Central memory CD8-positive, alpha-beta T cell (primary cell): ENCODE measurements around the gene VKORC1L1.
"Not testable (repeated sequence)": the region's sequence is repeated elsewhere in the genome, so short reads cannot be mapped to it uniquely, and the experiment has no call there.

Experiments used
- ATAC-seq: fragments of 150-1000 bp; cut with Tn5 transposase; replicated peaks from 2 replicates; pipeline ENCODE4 v1.10.0; 2022; ENCODE audit warnings: mild to moderate bottlenecking, moderate FRiP score, moderate number of reproducible peaks; ENCODE audit not compliant: poor library complexity, severe bottlenecking; ENCODE audit errors: extremely low read depth
- DNase-seq, 2 donors: peaks; one replicate each; pipeline ENCODE4 v3.0.0; 2021; ENCODE audit warnings: low spot score in 2 of 2
- H3K27ac Mint-ChIP-seq: one replicate; pipeline ENCODE4 v1.8.0; 2022; ENCODE audit warnings: low read depth, mild to moderate bottlenecking, moderate library complexity, mixed read lengths
- H3K27me3 Mint-ChIP-seq: one replicate; pipeline ENCODE4 v1.8.0; 2022; ENCODE audit warnings: mixed read lengths
- H3K36me3 Mint-ChIP-seq: one replicate; pipeline ENCODE4 v1.8.0; 2022; ENCODE audit warnings: mild to moderate bottlenecking, moderate library complexity, mixed read lengths; ENCODE audit not compliant: insufficient read depth
- H3K4me1 Mint-ChIP-seq: one replicate; pipeline ENCODE4 v1.8.0; 2022; ENCODE audit warnings: mixed read lengths
- H3K4me3 Mint-ChIP-seq: one replicate; pipeline ENCODE4 v1.8.0; 2022; ENCODE audit warnings: mild to moderate bottlenecking, moderate library complexity, mixed read lengths
- H3K9me3 Mint-ChIP-seq: one replicate; pipeline ENCODE4 v1.8.0; 2022; ENCODE audit warnings: mixed read lengths

Gene VKORC1L1

DNA sequence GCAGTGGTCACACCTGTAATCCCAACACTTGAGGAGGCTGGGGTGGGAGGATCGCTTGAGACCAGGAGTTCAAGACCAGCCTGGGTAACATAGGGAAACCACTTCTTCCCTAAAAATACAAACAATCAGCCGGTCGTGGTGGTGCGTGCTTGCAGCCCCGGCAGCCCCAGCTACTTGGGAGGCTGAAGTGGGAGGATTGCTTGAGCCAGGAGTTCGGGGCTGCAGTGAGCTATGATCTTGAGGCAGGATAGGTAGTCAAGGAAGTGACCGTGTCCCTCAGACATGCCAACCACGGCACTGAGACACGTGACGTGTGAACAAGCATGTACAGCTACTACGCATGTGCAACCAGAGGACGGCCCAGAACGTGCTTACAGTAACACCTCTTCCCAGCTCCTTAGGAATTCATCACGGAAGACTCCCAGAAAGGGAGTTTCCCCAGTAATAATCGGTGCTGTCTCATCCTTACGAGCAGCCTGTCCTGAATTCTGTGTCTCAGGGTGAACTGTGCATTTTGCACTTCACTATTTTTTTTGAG is 103.9 kb downstream of the VKORC1L1 start:
- H3K9me3 Mint-ChIP-seq = no peaks in the 10 kb centered on the region
- no peaks in the 10 kb centered on the region for H3K27me3 Mint-ChIP-seq
- no peak overlapping the region for H3K4me3 Mint-ChIP-seq
- no peak overlapping the region for H3K27ac Mint-ChIP-seq
- ATAC-seq = no peak
- DNase-seq = no peak
- H3K36me3 Mint-ChIP-seq = peaks cover 44% of the 10 kb centered on the region
- peaks cover 8% of the 10 kb centered on the region for H3K4me1 Mint-ChIP-seq

DNA sequence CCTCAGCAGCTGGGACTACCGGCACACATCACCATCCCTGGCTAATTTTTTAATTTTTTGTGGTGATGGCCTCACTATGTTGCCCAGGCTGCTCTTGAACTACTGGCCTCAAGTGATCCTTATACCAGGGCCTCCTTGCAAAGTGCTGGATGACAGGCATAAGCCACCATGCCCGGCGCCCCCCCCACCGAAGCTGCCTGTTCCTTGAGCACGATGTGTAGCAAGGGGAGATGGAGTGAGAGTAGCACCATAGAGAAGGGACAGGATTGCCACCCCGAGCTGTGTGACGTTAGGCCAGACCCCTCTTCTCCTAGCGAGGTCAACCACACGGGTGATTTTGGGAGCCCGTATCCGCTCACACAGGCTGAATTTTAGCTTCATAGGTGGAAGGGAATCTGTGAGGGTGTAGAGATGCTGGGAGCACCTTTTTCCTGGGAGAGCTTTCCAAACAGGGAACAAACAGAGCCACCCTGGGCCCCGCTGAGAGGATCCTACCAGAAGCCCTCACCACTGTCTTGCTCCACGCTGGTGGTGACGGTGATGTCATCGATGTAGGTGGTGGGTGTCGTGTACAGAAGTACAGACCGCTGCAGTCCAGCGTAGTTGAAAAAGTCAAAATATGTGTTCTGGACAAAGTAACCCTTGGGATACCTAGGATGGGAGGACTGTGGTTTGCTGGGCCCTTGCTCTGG is 106.2 kb downstream of the VKORC1L1 start:
- Mint-ChIP-seq H3K27ac (peak overlapping the region; percentile 53), H3K27me3 (no peaks in the 10 kb centered on the region), H3K4me1 (peaks cover 8% of the 10 kb centered on the region), H3K36me3 (peaks cover 32% of the 10 kb centered on the region), H3K9me3 (no peaks in the 10 kb centered on the region), H3K4me3 (peak overlapping the region; percentile 13)
- DNase-seq (no peak), ATAC-seq (no peak)

DNA sequence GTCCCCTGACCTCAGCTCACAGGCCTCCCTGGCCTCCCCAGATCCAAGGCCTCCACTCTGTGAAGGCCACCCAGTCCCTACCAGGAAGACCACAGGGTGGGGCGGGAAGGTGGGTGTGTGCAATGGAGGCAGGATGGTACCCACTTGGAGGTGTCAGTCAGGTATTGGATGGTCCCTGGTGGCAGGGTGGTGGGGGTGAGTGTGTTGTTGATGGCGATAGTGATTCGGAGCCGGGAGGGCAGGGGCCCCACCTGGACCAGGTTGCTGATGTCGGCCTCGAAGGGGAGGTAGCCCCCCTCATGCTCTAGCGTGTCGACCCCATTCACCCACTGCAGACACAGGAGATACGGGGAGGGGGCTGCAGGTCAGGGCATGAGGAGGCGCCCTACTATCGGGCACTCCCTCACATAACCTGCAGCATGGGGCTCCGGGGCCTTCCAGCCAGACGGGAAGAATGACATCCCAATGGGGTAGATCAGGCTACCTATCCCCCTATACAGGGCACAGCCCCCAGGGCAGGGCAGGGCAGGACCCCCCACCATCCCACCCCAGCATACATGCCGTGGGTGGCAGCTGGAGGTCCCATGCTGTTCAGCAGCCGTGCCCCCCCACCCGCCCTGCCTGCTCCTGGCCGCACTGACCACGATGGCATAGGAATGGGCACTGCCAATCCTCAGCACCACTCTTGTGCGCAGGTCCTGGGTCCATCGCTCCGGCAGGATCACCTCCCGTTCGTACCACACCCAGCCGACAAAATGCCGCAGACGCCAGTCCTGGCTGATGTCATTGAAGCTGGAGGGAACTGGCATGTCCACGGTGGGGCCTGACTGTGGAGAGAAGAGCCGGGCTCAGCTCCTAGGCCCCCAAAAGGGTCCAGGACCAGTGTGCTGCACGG is 107.0 kb downstream of the VKORC1L1 start:
- peaks cover 8% of the 10 kb centered on the region for H3K4me1 Mint-ChIP-seq
- peaks cover 25% of the 10 kb centered on the region for H3K36me3 Mint-ChIP-seq
- no peak for DNase-seq
- H3K27ac Mint-ChIP-seq = peak overlapping the region; percentile 94
- H3K9me3 Mint-ChIP-seq = no peaks in the 10 kb centered on the region
- H3K4me3 Mint-ChIP-seq = peak overlapping the region; percentile 78
- no peaks in the 10 kb centered on the region for H3K27me3 Mint-ChIP-seq
- no peak for ATAC-seq

DNA sequence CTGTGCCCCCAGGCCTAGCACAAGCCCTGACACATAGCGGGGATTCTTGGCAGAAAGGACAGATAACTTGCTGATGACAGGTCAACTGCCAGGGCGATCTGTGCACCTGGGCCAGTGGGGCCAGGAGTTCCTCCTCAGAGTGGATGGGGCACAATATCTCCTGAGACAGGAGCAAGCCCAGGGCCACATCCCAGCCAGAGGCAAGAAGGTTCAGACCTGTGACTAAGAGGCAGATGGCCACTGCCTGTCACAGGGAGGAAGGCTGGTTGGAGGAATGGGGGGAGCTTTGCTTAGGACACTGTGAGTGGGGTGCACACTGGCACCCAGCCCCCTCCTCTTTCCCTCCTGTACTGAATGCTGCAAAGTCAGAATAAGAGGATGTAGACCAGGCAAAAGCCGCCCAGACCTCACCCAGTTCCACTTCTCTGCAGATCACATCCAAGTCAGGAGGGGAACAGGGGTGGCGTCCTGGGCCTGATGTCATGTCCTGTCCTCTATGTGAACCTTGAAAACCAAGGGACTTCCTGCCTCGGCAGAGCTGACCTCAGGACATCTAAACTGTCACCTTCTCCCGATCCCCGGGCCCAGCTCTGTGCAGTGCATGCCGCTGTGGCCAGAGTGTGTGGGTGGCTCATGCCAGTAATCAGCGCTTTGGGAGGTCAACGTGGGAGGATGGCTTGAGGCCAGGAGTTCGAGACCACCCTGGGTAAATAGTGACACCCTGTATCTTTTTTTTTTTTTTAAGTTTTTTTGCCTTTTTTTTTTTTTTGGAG is 107.8 kb downstream of the VKORC1L1 start:
- H3K27ac Mint-ChIP-seq = peak overlapping the region; percentile 94
- DNase-seq (peak; percentile 35 to 66), ATAC-seq (peak; percentile 88)
- no peaks in the 10 kb centered on the region for H3K27me3 Mint-ChIP-seq
- H3K4me3 Mint-ChIP-seq = peak overlapping the region; percentile 78
- peaks cover 8% of the 10 kb centered on the region for H3K4me1 Mint-ChIP-seq
- peaks cover 19% of the 10 kb centered on the region for H3K36me3 Mint-ChIP-seq
- H3K9me3 Mint-ChIP-seq = no peaks in the 10 kb centered on the region

DNA sequence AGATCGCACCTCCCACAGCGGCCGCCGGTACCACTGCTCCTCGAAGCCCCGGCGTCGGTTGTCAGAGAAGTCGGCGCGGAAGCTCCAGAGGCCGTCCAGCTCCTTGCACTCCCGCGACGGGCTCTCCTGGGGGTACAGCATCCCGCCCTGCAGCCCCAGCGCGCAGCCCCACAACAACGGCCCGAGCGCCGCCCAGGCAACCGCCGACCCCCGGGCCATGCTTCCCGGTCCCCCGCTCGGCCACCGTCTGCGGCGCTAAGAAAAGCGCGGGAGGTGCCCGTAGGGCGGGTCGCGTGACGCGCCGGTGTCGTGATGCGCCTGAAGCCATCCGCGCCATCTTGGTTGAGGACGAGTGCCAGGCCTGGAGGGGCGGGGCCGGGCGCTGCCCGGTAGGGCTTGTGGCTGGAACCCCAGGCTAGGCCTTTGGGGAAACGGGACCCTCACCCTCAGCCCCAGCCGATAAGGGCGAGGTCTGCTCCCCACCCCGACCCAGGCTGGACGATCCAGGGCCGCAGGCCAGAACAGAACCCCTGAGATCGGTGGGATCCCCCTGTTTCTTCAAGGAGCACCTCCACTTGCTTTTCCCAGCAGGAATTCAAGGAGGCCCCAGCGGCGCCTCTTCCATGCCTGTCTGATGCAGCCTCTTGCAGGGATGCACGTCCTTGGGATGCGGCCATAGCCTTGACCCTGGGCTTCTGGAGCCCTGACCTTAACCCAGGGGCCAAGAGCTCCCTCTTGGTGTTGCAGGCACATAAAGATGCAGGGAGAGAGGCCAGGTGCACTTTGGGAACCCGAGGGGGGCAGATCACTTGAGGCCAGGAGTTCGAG is 109.3 kb downstream of the VKORC1L1 start, which contains the start of gene GUSB:
TSS of gene GUSB (minus strand) at position 249 of the 828 bp plus-strand sequence. CDS start at position 219, 30 bp downstream.
- H3K4me1 Mint-ChIP-seq = peaks cover 8% of the 10 kb centered on the region
- peak; percentile 79 to 88 for DNase-seq
- H3K36me3 Mint-ChIP-seq = peaks cover 15% of the 10 kb centered on the region
- peak within 1 kb of the TSS; percentile 94 for H3K27ac Mint-ChIP-seq
- peak; percentile 70 for ATAC-seq
- H3K9me3 Mint-ChIP-seq = no peaks in the 10 kb centered on the region
- H3K27me3 Mint-ChIP-seq = no peaks in the 10 kb centered on the region
- peak within 1 kb of the TSS; percentile 78 for H3K4me3 Mint-ChIP-seq

DNA sequence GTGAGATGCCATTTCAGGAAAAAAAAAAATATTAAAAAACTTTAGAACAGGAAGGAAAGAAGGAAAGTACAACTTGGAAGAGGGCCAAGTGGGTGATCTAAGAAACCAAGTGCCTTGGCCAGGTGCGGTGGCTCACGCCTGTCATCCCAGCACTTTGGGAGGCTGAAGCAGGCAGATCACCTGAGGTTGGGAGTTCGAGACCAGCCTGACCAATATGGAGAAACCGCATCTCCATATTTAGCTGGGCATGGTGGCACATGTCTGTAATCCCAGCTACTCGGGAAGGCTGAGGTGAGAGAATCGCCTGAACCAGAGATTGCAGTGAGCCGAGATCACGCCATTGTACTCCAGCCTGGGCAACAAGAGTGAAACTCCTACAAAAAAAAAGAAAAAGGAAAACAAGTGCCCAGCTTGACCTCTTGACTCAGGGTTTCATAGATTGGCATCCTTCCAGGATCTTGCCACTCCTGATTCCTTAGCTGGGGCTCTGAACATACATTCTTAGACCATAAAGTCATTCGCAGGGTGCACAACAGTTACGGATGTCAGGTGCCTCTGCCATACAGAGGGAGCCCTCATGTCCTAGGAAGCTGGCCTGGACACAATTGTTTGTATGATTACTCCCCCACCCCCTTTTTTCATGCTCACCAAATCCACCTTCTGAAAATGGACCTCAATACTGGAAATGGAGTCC is 111.2 kb downstream of the VKORC1L1 start:
- Mint-ChIP-seq H3K4me3 (no peak overlapping the region), H3K27me3 (no peaks in the 10 kb centered on the region), H3K9me3 (no peaks in the 10 kb centered on the region), H3K27ac (no peak overlapping the region), H3K36me3 (peaks cover 10% of the 10 kb centered on the region), H3K4me1 (peaks cover 8% of the 10 kb centered on the region)
- ATAC-seq = no peak
- no peak for DNase-seq

DNA sequence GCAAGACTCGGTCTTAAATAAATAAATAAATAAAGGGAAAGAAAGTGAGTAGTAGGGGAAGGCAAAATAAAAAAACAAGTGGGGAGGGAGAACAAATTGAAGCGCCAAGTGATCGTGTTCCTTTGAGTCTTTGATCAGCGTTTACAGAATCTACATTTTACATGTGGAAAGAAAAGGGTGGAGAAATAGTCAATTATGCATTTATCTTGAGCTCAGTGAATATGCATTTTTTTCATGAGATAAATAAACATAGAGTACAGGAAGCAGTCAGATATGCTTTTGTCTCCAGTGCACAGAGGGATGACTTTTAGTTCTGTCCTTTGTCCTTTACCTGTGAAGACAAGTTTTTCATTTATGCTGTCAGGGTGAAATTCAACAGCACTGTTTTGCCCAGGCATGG is 115.2 kb downstream of the VKORC1L1 start:
- H3K9me3 Mint-ChIP-seq = no peaks in the 10 kb centered on the region
- H3K36me3 Mint-ChIP-seq = no peaks in the 10 kb centered on the region
- DNase-seq = no peak
- no peak for ATAC-seq
- H3K4me3 Mint-ChIP-seq = no peak overlapping the region
- no peak overlapping the region for H3K27ac Mint-ChIP-seq
- no peaks in the 10 kb centered on the region for H3K27me3 Mint-ChIP-seq
- H3K4me1 Mint-ChIP-seq = no peaks in the 10 kb centered on the region

DNA sequence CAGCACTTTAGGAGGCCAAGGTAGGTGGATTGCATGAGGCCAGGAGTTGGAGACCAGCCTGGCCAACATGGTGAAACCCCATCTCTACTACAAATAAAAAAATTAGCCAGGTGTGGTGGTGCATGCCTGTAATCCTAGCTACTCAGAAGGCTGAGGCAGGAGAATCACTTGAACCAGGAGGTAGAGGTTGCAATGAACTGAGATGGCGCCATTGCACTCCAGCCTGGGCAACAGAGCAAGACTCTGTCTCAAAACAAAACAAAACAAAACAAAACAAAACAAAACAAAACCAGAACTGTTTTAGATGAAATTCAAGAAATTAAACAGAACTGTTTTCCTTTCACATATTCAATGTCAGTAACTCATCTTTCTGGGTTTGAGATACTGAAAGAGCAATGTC is 115.6 kb downstream of the VKORC1L1 start:
- not testable (repeated sequence) for DNase-seq, H3K27me3 Mint-ChIP-seq, H3K4me1 Mint-ChIP-seq, ATAC-seq, H3K9me3 Mint-ChIP-seq, H3K36me3 Mint-ChIP-seq, H3K27ac Mint-ChIP-seq, H3K4me3 Mint-ChIP-seq

DNA sequence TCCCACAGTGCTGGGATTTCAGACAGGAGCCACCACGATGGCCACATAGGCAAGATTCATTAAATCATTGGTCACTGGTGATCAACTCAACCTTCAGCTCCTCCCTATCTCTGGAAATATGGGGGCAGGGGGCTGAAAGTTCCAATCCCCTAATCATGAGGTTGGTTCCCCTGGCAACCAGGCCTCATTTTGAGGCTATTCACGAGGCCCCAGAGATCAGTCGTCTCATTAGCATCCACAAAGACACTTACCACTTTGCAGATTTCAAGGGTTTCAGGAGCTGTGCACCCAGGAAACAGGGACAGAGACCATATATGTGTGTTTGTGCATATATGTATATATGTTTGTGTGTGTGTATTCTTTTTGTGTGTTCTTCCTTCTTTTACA is 116.8 kb downstream of the VKORC1L1 start:
- no peaks in the 10 kb centered on the region for H3K9me3 Mint-ChIP-seq
- H3K4me1 Mint-ChIP-seq = no peaks in the 10 kb centered on the region
- H3K4me3 Mint-ChIP-seq = no peak overlapping the region
- ATAC-seq (no peak), DNase-seq (no peak)
- no peaks in the 10 kb centered on the region for H3K27me3 Mint-ChIP-seq
- no peak overlapping the region for H3K27ac Mint-ChIP-seq
- no peaks in the 10 kb centered on the region for H3K36me3 Mint-ChIP-seq

DNA sequence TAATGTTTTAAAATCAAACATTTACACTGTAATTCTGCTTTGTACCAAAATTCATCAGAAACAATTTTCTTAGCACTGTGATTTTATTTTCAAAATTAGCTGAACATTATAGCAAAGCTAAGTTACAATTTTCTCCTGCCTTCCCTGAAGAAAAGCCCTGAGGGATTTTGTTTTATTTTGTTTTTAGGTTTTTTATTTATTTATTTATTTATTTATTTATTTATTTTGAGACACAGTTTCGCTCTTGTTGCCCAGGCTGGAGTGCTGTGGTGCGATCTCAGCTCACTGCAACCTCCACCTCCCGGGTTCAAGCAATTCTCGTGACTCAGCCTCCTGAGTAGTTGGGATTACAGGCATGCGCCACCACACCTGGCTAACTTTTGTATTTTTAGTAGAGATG is 119.0 kb downstream of the VKORC1L1 start:
- not testable (repeated sequence) for H3K4me1 Mint-ChIP-seq, H3K27me3 Mint-ChIP-seq, DNase-seq, H3K36me3 Mint-ChIP-seq, H3K9me3 Mint-ChIP-seq, H3K27ac Mint-ChIP-seq, H3K4me3 Mint-ChIP-seq, ATAC-seq

DNA sequence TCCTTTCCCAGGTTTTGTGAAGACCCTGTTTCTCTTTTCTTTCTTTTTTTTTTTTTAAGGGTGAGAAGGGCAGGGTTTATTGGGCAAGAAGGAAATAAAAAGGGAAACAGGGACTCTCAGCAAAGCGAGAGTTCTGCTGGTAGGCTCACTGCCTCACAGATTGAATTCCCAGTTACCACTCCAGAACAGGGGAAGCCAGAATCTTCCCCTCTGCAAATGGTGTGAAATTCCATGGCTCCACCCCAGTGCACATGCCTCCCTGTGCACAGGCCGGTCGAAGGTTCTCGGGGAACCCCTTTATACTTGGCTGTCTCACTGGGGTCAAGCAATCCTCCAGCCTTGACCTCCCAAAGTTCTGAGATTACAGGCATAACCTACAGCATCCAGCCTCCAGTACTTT is 119.7 kb downstream of the VKORC1L1 start:
- Mint-ChIP-seq H3K27ac (no peak overlapping the region), H3K4me1 (no peaks in the 10 kb centered on the region), H3K36me3 (no peaks in the 10 kb centered on the region)

More for the DNA sequence above, 119.7 kb downstream of the VKORC1L1 start:
- no peaks in the 10 kb centered on the region for H3K9me3 Mint-ChIP-seq
- no peak overlapping the region for H3K4me3 Mint-ChIP-seq
- no peak for ATAC-seq
- H3K27me3 Mint-ChIP-seq = no peaks in the 10 kb centered on the region
- DNase-seq = no peak
